NCI-H187 treated with DMSO at 0.1 percent for 48 hours (cell line): ENCODE results near the gene MYG1.
"Not testable (repeated sequence)": the region's sequence is repeated elsewhere in the genome, so short reads cannot be mapped to it uniquely, and the experiment has no call there.

ENCODE experiments used
- DNase-seq: peaks from one replicate; lab custom pipeline; 2025; lab: John Stamatoyannopoulos, UW

Gene MYG1

GRCh38 chr12:53327435-53328042 lies 28.0 kb downstream of the MYG1 start:
- no peak for DNase-seq

DNA sequence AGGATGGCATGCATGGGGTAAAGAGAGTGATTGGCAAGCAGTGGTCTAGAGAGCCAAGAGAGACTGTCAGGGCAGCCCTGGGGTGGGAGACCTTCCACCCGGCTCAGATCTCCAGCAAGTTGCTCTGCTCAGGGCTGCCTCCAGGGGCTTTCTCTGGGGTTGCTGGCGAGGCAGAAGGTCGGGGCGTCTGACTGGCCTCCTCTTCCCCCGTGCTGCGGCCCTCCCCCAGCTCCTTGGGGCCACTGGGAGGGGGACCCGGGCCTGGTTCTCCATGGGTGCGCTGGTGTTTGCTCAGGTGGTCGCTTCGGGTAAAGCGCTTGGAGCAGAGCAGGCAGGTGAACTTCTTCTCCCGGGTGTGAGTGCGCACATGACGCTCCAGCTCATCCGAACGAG lies 28.5 kb downstream of the MYG1 start:
- DNase-seq: no peak

DNA sequence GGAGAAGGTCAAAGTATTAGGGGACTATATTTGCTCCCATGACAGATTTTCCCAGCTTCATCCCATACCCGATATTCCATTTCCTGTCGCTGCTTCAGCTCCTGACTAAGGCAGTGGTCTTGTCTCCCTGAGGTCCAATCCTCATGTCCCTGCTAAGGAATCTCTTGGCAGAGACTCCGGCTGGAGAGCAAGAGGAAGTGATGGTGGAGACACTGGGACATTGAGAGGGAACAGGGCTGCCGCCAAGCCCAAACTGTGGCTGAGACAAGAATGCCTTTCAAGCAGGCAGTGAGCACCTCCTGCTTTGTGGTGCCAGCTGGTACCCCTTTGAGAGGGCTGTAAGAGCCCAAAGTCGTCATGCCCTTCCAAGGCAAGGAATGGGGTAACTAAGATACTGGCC lies 31.2 kb downstream of the MYG1 start:
- no peak for DNase-seq

DNA sequence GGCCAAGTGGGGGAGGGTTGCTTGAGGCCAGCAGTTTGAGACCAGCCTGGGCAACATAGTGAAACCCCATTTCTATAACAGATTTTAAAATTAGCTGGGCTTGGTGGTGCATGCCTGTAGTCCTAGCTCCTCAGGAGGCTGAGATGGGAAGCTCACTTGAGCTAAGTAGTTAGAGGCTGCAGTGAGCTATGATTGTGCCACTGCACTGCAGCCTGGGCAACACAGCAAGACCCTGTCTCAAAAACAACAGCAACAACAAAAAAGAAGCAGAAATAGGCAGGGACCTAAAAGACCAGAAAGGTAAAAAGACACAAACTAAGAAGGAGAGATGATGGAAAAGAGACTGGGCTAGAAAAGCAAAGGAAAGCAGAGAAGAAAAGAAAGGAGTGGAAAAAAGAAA lies 32.8 kb downstream of the MYG1 start:
- DNase-seq: not testable (repeated sequence)

- no peak for DNase-seq
Measured at GRCh38 chr12:53332744-53333143, 33.2 kb downstream of the MYG1 start.

DNA sequence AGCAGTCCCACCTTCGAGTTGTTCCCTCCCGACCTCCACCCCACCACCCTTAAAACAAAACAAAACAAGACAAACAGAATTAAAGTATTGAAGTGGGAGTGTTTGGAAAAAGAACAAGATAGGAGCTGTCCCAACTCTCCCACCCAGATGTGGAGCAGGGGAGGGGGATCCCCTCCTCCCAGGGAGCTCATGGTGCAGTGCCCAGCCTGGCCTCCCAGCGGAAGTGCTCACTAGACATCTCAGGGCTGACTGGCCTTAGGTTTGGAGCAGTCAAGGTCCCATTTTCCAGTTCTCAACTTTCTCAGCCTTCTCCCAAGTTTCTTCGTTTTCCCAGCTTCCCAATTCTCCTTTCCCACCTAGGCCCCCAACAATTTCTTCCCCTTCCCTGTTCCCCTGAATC lies 33.8 kb downstream of the MYG1 start:
- DNase-seq: no peak

DNA sequence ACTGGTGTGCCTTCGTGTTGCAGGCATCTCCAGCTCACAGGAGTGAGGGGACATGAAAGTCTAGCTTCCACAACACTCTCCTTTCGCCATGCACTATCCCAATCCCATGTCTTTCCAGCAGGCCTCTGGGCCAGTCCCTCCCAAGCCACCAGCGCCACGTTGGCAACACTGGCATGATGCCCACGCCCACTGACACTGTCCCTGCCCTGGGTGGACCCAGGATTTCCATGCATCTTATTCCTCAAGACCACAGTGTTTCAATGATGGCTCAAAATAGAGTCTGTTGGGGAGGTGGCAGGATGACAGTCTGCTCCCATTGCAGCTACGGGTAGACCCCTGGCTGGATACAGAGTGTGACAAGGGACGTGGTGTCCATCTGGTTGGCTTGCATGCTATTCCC lies 34.4 kb downstream of the MYG1 start:
- DNase-seq: no peak

DNA sequence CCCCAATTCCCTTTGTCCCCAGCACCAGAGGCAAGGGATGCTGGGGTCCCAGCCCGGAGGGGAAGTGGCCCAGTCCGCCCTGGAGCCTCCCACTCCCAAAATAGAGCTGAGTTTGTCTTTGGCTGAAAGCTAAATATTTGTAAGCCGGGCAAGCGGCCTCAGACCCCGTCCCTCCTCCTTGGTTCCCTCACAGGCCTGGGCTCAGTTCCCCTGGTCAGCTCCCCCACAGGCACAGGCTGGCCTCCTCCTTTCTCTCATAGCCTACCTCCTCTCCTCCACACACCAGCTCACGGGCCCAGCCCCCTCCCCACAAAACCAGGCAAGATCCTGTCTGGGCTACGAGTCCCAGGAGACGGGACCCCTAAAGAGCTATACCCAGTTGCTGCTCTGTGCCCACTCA lies 35.3 kb downstream of the MYG1 start:
- DNase-seq: no peak

- no peak for DNase-seq
Measured at GRCh38 chr12:53336181-53336681, 36.7 kb downstream of the MYG1 start, which contains the start of gene SP7. TSS of gene SP7 (minus strand) at chr12:53336354. CDS start at chr12:53335646, 708 bp downstream.

DNA sequence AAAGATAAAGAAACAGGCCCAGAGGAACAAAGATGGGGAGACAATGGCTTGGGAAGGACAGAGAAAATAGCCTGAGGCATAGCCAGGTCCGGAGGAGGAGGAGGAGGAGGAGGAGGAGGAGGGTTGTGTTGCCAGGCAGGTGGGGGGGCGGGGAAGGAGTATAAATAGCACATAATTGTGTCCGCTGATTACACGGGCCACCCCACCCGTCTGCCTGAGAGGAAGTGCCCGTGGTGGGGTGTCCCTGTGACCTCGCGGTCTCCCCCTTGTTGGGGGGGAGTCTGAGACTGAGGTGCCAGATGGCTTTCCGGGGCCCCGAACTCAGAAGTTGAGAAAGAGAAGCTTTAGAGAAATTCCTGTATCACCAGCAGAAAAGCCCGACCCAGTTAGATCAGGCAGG lies 38.5 kb downstream of the MYG1 start:
- no peak for DNase-seq

- no peak for DNase-seq
Measured at GRCh38 chr12:53338916-53339315, 39.4 kb downstream of the MYG1 start.

- DNase-seq: no peak
Measured at GRCh38 chr12:53340398-53340797, 40.9 kb downstream of the MYG1 start.

- no peak for DNase-seq
Measured at GRCh38 chr12:53343449-53343848, 44.0 kb downstream of the MYG1 start.

- no peak for DNase-seq
Measured at GRCh38 chr12:53343969-53344368, 44.5 kb downstream of the MYG1 start.

- DNase-seq: no peak
Measured at GRCh38 chr12:53344487-53344823, 45.0 kb downstream of the MYG1 start.

DNA sequence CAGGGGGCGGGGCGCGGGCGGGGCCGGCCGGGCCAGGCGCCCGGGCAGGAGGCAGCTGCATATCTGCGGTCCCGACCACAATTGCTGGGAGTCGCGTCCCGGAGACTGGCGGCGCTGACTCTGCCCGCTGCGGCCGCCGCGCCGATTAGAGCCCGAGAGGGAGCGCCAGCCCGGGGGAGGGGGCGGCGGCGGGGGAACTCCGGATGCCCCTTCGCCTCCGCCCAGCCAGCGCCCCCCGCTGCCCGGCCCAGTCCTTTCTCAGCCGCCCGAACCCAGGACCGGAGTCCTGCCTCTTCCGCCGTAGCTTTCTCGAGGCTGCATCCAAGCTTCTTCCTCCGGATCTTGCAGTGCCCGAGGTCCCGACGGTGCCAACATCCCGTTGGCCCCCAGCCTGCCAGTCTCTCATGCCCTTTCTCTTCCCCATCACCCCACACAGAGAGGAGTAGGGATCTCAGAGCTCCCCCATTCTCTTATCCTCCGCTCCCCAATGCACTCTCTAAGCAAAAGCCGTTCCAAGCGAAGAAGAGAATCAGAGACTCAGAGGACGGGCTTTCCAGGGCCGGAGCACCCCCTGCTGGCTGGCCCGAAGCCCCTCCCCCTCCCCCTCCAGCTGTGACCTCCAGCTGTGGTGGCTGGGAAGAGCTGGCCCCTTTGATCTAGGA lies 45.5 kb downstream of the MYG1 start:
- no peak for DNase-seq

- DNase-seq: no peak
Measured at GRCh38 chr12:53345486-53346188, 46.1 kb downstream of the MYG1 start.

DNA sequence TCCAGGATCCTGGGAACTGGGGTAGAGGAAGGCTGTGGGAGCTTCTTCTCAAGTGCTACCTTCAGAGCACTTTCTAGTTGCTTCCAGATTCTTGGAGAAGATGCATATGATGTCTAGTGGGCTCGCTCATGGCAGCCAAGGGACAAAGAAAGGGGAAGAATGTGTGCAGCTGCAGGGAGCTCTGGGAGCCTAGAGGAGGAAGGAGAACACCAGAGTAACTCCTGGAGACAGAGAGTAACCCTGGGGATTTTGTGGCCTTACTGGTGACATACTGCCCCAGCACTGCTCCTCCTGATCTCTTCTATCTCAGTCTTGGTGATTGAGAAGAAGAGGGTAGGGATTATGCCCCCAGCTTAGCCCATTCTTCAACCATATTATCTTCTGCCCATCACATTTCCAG lies 47.0 kb downstream of the MYG1 start:
- DNase-seq: no peak

DNA sequence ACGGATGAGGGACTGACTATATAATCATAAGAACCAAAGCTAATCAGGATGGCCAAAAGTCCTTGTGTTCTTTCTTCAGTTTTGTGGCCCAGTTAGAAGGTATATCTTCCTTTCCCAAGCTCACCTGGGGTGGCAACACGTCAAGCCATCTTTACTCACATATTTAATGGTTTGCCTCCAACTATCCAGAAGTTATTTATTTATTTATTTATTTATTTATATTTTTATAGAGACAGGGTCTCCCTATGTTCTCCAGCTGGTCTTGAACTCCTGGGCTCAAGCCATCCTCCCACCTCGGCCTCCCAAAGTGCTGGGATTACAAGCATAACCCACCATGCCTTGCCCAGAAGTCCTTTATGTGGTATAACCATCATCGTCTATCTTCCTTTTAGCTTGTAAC lies 48.4 kb downstream of the MYG1 start:
- no peak for DNase-seq

- peak; percentile 36 for DNase-seq
Measured at GRCh38 chr12:53352331-53353256, 53.1 kb downstream of the MYG1 start.

- no peak for DNase-seq
Measured at GRCh38 chr12:53353257-53353655, 53.8 kb downstream of the MYG1 start.

GRCh38 chr12:53355121-53355520 lies 55.6 kb downstream of the MYG1 start:
- DNase-seq: no peak
